HG02623 (cell line): ENCODE data around the gene NT5DC2.

Experiments
- ATAC-seq: cut with Tn5 transposase; IDR thresholded peaks from one replicate; pipeline ENCODE4 v1.9.1; 2021; ENCODE audit warnings: moderate library complexity; ENCODE audit not compliant: unreplicated experiment

The NT5DC2 gene

DNA sequence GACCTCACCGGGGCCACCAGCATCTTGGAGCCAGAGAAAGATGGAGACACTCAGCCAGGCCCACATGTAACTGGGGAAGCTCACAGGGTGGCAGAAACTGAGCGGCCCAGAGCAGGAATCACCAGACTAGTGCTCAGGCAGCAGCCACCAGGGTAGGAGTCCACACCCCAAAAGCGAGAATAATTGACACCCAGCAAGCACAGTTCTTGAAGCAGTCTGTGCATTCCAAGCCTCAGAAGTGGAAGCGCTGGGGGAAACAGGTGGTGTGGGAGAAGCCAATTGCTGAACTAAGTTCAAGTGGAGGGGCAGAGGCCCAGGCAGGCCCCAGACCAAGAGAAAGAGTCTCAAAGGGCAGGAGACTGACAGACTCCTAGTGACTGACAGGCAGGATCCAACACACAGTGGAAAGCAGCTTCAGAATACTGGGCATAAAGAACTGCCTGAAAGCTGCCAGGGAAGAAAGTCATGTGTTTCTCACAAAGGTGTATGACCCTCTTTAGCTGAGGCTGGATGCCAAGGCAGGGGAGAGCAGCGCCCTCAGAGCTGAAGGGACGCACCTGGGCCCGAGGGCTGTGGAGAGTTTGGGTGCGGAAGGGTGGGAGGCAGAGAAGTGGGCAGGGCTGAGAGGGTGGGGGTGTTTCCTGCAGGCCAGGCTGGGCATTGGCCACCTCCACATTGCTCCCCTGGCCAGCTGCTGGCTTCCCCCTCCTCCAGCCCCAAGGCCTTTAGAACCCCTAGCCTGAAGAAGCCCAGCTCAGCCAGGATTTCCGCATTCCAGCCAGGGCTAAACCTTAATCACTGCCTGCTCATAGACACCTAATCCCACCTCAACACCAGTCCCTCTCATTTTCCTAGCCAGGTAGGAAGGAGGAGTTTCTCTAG lies 7.7 kb downstream of the NT5DC2 start:
- ATAC-seq = no peak

DNA sequence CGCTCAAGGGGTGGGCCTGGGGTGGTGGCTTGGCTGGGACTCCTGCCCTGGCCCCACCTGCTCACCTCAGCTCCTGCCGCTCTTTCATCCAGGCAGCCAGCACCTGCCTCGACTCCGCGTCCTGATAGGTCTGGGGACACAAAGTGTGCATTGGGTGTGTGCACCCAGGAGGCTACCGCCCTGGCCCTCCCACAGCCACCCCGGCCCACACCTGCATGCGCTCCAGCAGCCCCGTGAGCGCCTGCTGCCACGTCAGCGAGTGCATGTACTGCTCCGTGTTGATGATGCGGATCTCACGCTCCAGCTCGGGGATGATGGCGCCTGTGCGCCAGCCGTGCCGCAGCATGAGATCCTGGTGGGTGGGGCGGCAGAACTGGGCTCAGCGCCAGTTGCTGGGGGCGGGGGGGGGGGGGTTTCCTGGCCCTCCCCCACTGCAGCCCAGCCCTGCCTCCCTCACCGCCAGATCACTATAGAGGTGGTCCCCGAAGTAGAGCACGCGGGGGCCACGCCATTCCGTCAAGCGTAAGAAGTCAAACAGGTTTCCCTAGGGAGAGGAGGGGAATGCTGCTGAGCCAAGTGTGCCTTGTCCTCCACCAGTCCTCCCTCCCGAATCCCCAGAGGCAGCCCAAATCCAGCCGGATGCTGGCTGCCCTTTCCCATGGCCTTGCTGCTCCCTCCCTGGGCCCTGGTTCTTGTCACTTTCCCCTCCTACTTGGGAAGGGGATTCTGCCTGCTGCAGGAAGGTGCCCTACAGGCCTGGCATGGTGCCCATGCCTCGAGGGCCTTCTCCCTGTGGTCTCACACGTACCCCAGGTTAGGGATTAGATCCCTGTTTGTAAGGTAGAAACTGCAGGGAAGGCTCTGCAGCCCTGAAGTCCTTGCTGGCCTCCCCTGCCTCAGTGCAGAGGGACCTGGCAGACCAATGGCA lies 8.6 kb downstream of the NT5DC2 start:
- ATAC-seq = no peak

- ATAC-seq = no peak
These were observed 9.4 kb downstream of the NT5DC2 start for GRCh38 chr3:52524258-52524751.

DNA sequence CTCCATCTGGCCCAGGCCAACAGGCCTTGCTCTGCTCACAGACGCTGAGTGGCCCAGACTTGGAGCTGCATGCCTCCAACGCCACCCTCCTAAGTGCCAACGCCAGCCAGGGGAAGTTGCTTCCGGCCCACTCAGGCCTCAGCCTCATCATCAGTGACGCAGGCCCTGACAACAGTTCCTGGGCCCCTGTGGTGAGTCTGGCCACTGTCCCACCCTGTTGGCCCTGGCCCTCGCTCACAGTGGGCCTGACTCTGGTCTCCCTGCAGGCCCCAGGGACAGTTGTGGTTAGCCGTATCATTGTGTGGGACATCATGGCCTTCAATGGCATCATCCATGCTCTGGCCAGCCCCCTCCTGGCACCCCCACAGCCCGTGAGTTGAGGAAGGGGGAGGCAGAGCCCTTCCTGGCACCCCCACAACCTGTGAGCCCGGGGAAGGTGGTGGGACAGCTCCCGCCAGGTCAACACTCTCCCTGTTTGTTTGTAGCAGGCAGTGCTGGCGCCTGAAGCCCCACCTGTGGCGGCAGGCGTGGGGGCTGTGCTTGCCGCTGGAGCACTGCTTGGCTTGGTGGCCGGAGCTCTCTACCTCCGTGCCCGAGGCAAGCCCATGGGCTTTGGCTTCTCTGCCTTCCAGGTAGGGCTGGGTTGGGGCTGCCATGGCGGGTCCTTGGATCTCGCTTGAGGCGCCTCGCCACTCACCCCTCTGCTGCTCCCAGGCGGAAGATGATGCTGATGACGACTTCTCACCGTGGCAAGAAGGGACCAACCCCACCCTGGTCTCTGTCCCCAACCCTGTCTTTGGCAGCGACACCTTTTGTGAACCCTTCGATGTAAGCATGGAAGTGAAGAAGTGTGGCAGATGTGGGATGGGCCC lies 10.0 kb downstream of the NT5DC2 start:
- no peak for ATAC-seq

GRCh38 chr3:52522651-52523251 lies 10.9 kb downstream of the NT5DC2 start:
- ATAC-seq = no peak

- no peak for ATAC-seq
These were observed 11.6 kb downstream of the NT5DC2 start for GRCh38 chr3:52521881-52522650.

GRCh38 chr3:52521488-52521824 lies 12.2 kb downstream of the NT5DC2 start:
- ATAC-seq = no peak

GRCh38 chr3:52520716-52521487 lies 12.8 kb downstream of the NT5DC2 start:
- no peak for ATAC-seq

DNA sequence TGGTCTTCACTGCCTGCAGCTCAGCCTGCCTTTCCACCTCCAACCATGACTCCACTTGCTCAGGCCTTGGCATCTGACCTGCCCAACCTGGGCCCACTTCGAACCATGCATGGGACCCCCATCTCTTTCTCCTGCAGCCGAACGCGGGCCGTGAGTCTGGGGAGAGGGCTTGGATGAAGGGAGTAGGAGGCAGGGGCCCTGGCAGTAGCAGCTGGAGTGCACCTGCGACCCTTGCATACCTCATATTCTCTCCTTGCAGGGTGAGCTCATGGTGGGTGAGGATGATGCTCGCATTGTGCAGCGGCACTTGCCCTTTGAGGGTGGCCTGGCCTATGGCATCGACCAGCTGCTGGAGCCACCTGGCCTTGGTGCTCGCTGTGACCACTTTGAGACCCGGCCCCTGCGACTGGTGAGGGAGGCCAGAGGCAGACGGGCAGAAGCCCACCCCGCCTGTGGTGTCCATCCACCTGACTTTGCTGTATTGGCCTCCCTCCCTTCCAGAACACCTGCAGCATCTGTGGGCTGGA lies 13.5 kb downstream of the NT5DC2 start:
- no peak for ATAC-seq

- no peak for ATAC-seq
These were observed 14.1 kb downstream of the NT5DC2 start for GRCh38 chr3:52519445-52520140.

- no peak for ATAC-seq
These were observed 14.8 kb downstream of the NT5DC2 start for GRCh38 chr3:52518723-52519444.

DNA sequence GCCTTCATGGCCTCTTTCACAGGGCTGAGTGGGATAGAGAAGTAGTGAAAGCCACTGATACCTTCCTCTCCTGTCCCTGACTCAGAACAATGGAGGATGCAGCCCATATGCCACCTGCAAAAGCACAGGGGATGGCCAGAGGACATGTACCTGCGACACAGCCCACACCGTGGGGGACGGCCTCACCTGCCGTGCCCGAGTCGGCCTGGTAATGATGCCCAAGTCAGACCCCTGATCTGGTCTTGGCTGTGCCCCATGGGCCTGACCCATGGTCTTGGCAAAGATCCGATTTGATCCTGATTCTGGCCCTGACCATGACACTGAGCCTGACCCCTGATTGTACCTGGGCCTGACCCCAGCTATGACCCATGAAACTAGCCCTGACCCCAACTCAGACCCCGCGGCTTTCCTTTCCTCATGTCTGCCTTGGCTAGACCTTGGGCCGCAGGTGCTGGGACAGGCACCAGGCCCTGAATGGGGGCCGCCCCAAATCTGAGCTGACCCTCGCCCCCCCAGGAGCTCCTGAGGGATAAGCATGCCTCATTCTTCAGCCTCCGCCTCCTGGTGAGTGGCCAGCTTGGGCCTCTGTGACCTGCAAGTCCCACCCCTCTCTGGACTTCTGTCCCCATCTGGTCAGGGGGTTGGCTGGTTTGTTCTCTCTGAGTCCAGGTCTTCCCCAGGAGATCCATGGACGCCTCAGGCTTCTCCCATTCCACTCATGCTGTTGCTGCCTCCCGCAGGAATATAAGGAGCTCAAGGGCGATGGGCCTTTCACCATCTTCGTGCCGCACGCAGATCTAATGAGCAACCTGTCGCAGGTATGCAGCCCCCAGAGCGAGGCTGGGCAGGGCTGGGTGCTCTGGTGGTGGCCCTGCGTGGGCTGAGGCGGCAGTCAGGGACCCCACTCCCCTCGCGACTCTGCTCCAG lies 15.6 kb downstream of the NT5DC2 start:
- no peak for ATAC-seq

- no peak for ATAC-seq
These were observed 17.0 kb downstream of the NT5DC2 start for GRCh38 chr3:52516509-52517195.

DNA sequence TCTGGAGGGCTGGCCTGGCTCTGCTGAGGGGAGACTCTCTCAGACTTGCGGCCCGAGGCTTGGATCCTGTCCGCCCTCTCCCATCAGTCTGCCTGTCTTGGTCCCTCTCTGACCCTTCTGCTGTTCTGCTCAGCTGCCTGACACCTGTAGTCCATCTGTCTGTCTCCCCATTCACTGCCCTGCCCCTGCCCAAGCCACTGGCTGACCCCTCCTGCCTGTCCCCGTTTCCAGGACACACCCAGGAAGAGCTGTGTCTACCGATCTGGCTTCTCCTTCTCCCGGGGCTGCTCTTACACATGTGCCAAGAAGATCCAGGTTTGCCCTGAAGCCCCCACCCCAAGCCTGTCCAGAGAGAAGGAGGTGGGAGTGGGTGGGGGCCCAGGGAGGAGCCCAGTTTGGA lies 18.5 kb downstream of the NT5DC2 start:
- ATAC-seq = no peak

- ATAC-seq = no peak
These were observed 19.1 kb downstream of the NT5DC2 start for GRCh38 chr3:52514576-52514975.

GRCh38 chr3:52513281-52513680 lies 20.4 kb downstream of the NT5DC2 start:
- ATAC-seq = no peak
